HEK293 (cell line): ENCODE data around the gene LIMK2.

Source experiments
- SP3 ChIP-seq: fragments of 450-650 bp; formaldehyde crosslinking; IDR thresholded peaks from 2 replicates; pipeline ENCODE4 v1.5.1; 2016; ENCODE audit warnings: missing biosample characterization, missing genetic modification characterization
- ZBTB7A ChIP-seq: fragments of 450-650 bp; formaldehyde crosslinking; IDR thresholded peaks from 2 replicates; pipeline ENCODE4 v1.5.1; 2016; ENCODE audit warnings: low read depth, missing biosample characterization, missing genetic modification characterization
- ZNF350 ChIP-seq: fragments of 450-650 bp; formaldehyde crosslinking; IDR thresholded peaks from 2 replicates; pipeline ENCODE4 v1.5.0; 2017; ENCODE audit warnings: missing biosample characterization, mild to moderate bottlenecking, missing genetic modification characterization
- ZNF670 ChIP-seq: fragments of 450-650 bp; formaldehyde crosslinking; IDR thresholded peaks from 2 replicates; pipeline ENCODE4 v1.5.1; 2016; ENCODE audit warnings: missing biosample characterization, missing genetic modification characterization, low read depth
- TF ChIP-seq, protein P1 (sequence below): fragments of 450-650 bp; formaldehyde crosslinking; IDR thresholded peaks from 2 replicates; pipeline ENCODE4 v1.5.1; 2016; ENCODE audit warnings: missing biosample characterization, missing genetic modification characterization
- TF ChIP-seq, protein P2 (sequence below): fragments of 450-650 bp; formaldehyde crosslinking; IDR thresholded peaks from 2 replicates; pipeline ENCODE4 v1.5.1; 2016; ENCODE audit warnings: missing biosample characterization, missing genetic modification characterization

DNA sequence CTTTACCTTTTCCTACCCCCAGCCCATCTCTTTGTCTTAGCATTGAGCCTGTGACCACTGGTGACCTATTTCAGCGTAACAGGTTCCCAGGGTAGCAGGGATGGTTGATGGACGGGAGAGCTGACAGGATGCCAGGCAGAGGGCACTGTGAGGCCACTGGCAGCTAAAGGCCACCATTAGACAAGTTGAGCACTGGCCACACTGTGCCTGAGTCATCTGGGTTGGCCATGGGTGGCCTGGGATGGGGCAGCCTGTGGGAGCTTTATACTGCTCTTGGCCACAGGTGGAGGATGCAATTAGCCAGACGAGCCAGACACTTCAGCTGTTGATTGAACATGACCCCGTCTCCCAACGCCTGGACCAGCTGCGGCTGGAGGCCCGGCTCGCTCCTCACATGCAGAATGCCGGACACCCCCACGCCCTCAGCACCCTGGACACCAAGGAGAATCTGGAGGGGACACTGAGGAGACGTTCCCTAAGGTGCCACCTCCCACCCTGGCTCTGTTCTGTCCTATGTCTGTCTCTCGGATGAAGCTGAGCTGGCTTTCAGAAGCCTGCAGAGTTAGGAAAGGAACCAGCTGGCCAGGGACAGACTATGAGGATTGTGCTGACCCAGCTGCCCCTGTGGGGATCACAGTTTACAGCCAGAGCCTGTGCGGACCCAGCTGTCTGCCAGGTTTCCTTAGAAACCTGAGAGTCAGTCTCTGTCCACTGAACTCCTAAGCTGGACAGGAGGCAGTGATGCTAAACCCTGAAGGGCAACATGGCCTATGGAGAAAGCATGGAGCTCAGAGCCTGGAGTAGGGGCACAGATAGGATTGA, 50.4 kb downstream of the LIMK2 start:
- TF ChIP-seq ZNF670, result no peak
- no peak for TF ChIP-seq SP3 (tag by site-specific recombination)
- TF ChIP-seq, protein P1, sequence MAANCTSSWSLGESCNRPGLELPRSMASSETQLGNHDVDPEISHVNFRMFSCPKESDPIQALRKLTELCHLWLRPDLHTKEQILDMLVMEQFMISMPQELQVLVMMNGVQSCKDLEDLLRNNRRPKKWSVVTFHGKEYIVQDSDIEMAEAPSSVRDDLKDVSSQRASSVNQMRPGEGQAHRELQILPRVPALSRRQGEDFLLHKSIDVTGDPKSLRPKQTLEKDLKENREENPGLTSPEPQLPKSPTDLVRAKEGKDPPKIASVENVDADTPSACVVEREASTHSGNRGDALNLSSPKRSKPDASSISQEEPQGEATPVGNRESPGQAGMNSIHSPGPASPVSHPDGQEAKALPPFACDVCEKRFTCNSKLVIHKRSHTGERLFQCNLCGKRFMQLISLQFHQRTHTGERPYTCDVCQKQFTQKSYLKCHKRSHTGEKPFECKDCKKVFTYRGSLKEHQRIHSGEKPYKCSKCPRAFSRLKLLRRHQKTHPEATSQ (tag by site-specific recombination), result no peak
- no peak for TF ChIP-seq ZNF350
- TF ChIP-seq ZBTB7A (tag by site-specific recombination), result no peak
- TF ChIP-seq, protein P2, sequence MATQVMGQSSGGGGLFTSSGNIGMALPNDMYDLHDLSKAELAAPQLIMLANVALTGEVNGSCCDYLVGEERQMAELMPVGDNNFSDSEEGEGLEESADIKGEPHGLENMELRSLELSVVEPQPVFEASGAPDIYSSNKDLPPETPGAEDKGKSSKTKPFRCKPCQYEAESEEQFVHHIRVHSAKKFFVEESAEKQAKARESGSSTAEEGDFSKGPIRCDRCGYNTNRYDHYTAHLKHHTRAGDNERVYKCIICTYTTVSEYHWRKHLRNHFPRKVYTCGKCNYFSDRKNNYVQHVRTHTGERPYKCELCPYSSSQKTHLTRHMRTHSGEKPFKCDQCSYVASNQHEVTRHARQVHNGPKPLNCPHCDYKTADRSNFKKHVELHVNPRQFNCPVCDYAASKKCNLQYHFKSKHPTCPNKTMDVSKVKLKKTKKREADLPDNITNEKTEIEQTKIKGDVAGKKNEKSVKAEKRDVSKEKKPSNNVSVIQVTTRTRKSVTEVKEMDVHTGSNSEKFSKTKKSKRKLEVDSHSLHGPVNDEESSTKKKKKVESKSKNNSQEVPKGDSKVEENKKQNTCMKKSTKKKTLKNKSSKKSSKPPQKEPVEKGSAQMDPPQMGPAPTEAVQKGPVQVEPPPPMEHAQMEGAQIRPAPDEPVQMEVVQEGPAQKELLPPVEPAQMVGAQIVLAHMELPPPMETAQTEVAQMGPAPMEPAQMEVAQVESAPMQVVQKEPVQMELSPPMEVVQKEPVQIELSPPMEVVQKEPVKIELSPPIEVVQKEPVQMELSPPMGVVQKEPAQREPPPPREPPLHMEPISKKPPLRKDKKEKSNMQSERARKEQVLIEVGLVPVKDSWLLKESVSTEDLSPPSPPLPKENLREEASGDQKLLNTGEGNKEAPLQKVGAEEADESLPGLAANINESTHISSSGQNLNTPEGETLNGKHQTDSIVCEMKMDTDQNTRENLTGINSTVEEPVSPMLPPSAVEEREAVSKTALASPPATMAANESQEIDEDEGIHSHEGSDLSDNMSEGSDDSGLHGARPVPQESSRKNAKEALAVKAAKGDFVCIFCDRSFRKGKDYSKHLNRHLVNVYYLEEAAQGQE (tag by site-specific recombination), result no peak
